Keratinocyte (primary cell): Measurements from ENCODE around the gene FAM163A.

Source experiments
- CTCF ChIP-seq, 3 experiments: IDR thresholded peaks in 1 of 3; conservative IDR thresholded peaks in 1 of 3; optimal IDR thresholded peaks in 1 of 3; 2 replicates in 2 of 3; 3 replicates in 1 of 3; pipeline versions ENCODE3 to v1.5.1; 2011; ENCODE audit warnings: low read length in 3 of 3, mild to moderate bottlenecking in 3 of 3, moderate library complexity in 2 of 3, control low read depth in 1 of 3, inconsistent platforms in 1 of 3; ENCODE audit not compliant: insufficient read depth in 2 of 3; ENCODE audit errors: extremely low read depth in 1 of 3
- EZH2 ChIP-seq: IDR thresholded peaks from one replicate; pipeline ENCODE4 v1.6.1; 2012; ENCODE audit warnings: inconsistent platforms, mild to moderate bottlenecking, low read length, moderate library complexity

GRCh38 chr1:179817056-179817455 is 74.0 kb downstream of the FAM163A start:
- TF ChIP-seq CTCF (optimal IDR thresholded peaks at IDR 0.05 in 1 of 3, IDR thresholded peaks at IDR 0.05 in 1 of 3, conservative IDR thresholded peaks at IDR 0.05 in 1 of 3; ENCODE audit: extremely low read depth in 1 of 3, insufficient read depth in 2 of 3, low read length in 3 of 3) (no peak), EZH2 (no peak)
